Smooth muscle cell (in vitro differentiated cells): ENCODE data around the gene GPR62. TPM values are rescaled to one million over a fixed set of nuclear protein-coding genes. Genes with fewer than 3 reads are reported as not detected.
"Not testable (repeated sequence)": the region's sequence is repeated elsewhere in the genome, so short reads cannot be mapped to it uniquely, and the experiment has no call there.

Source experiments
- DNase-seq: peaks from one replicate; lab custom pipeline; 2025; ENCODE audit not compliant: unreplicated experiment; lab: John Stamatoyannopoulos, UW
- H2AFZ ChIP-seq: fragments of 200-600 bp; sonication (generic); 2 replicates; pipeline ENCODE4 v1.6.0; 2016; ENCODE audit warnings: antibody characterized with exemption, low read depth, mild to moderate bottlenecking
- H3F3A ChIP-seq: fragments of 200-600 bp; sonication (generic); 2 replicates; pipeline ENCODE4 v1.6.0; 2017; ENCODE audit warnings: antibody characterized with exemption, low read depth
- H3K27ac ChIP-seq: fragments of 200-600 bp; sonication (generic); 2 replicates; pipeline ENCODE4 v1.5.1; 2016; ENCODE audit warnings: low read depth, mild to moderate bottlenecking
- H3K27me3 ChIP-seq: fragments of 200-600 bp; sonication (generic); 2 replicates; pipeline ENCODE4 v1.6.1; 2016; ENCODE audit warnings: low read depth, mild to moderate bottlenecking
- H3K36me3 ChIP-seq: fragments of 200-600 bp; sonication (generic); 2 replicates; pipeline ENCODE4 v1.5.1; 2016; ENCODE audit warnings: low read depth
- H3K4me1 ChIP-seq: fragments of 200-600 bp; sonication (generic); 2 replicates; pipeline ENCODE4 v1.5.1; 2016; ENCODE audit warnings: low read depth
- H3K4me2 ChIP-seq: fragments of 200-600 bp; sonication (generic); 2 replicates; pipeline ENCODE4 v1.6.0; 2016; ENCODE audit warnings: mild to moderate bottlenecking
- H3K4me3 ChIP-seq: fragments of 200-600 bp; sonication (generic); 2 replicates; pipeline ENCODE4 v1.5.1; 2016; ENCODE audit warnings: mild to moderate bottlenecking
- H3K79me2 ChIP-seq: fragments of 200-600 bp; sonication (generic); 2 replicates; pipeline ENCODE4 v1.6.0; 2016; ENCODE audit warnings: low read depth, mild to moderate bottlenecking
- H3K9ac ChIP-seq: fragments of 200-600 bp; sonication (generic); 2 replicates; pipeline ENCODE4 v1.6.0; 2016; ENCODE audit warnings: low read depth
- H3K9me3 ChIP-seq: fragments of 200-600 bp; sonication (generic); replicated peaks from 2 replicates; pipeline ENCODE4 v1.5.1; 2016; ENCODE audit warnings: low read depth
- H4K20me1 ChIP-seq: fragments of 200-600 bp; sonication (generic); 2 replicates; pipeline ENCODE4 v1.6.0; 2016; ENCODE audit warnings: low read depth
- WGBS: methylation state at CpG from one replicate; pipeline ENCODE4 v1.1.7; 2016; ENCODE audit warnings: low lambda C conversion rate; 5-methylcytosine and 5-hydroxymethylcytosine counted together
- polyA plus RNA-seq: library from polyadenylated mRNA; unstranded; fragments of >200 nt; fragmentation: Nextera tagmentation; extraction: Ambion mirVana; gene quantifications from 2 replicates; pipeline ENCODE4 v1.2.1, GENCODE V29; 2016
- total RNA-seq: library from RNA; depleted of rRNA; stranded (reverse); fragments of >200 nt; gene quantifications from 2 replicates; pipeline ENCODE4 v1.2.3, GENCODE V29; 2014
- TF ChIP-seq, protein P1 (sequence below): fragments of 200-600 bp; sonication (generic); IDR thresholded peaks from 2 replicates; pipeline ENCODE4 v1.5.1; 2017; ENCODE audit warnings: borderline replicate concordance, mild to moderate bottlenecking, antibody characterized with exemption; ENCODE audit not compliant: insufficient read depth, poor library complexity, severe bottlenecking

The GPR62 gene
- total and polyA plus RNA-seq, 2 experiments from 2014 or later, result 0.09 to 0.18 TPM

GRCh38 chr3:51927061-51927977 lies 27.9 kb upstream of the GPR62 start:
- Histone ChIP-seq H2AFZ (no peak overlapping the region), H3K9me3 (no peaks in the 10 kb centered on the region), H3K9ac (no peak overlapping the region), H3K4me3 (no peak overlapping the region), H3K4me2 (no peak overlapping the region), H3F3A (no peaks in the 10 kb centered on the region), H3K79me2 (no peaks in the 10 kb centered on the region), H3K27me3 (no peaks in the 10 kb centered on the region), H3K4me1 (no peaks in the 10 kb centered on the region), H3K36me3 (no peaks in the 10 kb centered on the region), H4K20me1 (no peaks in the 10 kb centered on the region), H3K27ac (no peak overlapping the region)
- TF ChIP-seq, protein P1, sequence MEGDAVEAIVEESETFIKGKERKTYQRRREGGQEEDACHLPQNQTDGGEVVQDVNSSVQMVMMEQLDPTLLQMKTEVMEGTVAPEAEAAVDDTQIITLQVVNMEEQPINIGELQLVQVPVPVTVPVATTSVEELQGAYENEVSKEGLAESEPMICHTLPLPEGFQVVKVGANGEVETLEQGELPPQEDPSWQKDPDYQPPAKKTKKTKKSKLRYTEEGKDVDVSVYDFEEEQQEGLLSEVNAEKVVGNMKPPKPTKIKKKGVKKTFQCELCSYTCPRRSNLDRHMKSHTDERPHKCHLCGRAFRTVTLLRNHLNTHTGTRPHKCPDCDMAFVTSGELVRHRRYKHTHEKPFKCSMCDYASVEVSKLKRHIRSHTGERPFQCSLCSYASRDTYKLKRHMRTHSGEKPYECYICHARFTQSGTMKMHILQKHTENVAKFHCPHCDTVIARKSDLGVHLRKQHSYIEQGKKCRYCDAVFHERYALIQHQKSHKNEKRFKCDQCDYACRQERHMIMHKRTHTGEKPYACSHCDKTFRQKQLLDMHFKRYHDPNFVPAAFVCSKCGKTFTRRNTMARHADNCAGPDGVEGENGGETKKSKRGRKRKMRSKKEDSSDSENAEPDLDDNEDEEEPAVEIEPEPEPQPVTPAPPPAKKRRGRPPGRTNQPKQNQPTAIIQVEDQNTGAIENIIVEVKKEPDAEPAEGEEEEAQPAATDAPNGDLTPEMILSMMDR, result no peak
- DNase-seq, result no peak
- 97% methylated on average over 5 of the region's 5 CpGs for WGBS

DNA sequence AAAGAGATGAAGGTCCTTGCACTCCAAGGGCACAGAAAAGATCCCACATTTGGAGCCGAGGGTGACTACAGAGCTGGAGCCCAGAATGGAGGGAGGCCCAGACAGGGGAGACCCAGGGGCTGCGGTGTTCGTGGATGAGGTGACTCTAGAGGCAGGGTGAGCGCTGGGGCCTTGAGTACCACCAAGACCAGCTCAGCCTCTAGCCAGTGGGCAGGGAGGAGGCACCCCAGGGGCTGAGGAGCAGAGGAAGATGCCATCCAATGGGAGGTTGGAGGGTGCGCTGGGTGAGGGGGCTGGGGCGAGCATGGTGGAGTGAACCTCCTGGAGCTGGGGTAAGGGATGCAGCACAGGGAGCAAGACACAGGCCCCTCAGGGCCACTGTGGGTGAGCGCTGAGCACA lies 26.7 kb upstream of the GPR62 start:
- H2AFZ ChIP-seq, result no peak overlapping the region
- no peak for DNase-seq
- WGBS, result 97% methylated on average over 7 of the region's 7 CpGs

GRCh38 chr3:51928981-51929380 lies 26.2 kb upstream of the GPR62 start:
- 94% methylated on average over 3 of the region's 3 CpGs for WGBS
- H3K9me3 ChIP-seq, H3K79me2 ChIP-seq: not testable (repeated sequence)

More for the DNA sequence above, 26.7 kb upstream of the GPR62 start:
- H3K9ac ChIP-seq, result no peak overlapping the region
- H3K4me2 ChIP-seq, result no peak overlapping the region
- H3K27me3 ChIP-seq, result no peaks in the 10 kb centered on the region
- no peak overlapping the region for H3K27ac ChIP-seq
- H3K36me3 ChIP-seq, result no peaks in the 10 kb centered on the region
- TF ChIP-seq, protein P1, result no peak
- H3F3A ChIP-seq, result no peaks in the 10 kb centered on the region
- no peaks in the 10 kb centered on the region for H3K79me2 ChIP-seq
- H3K4me1 ChIP-seq, result no peaks in the 10 kb centered on the region
- no peaks in the 10 kb centered on the region for H3K9me3 ChIP-seq
- no peak overlapping the region for H3K4me3 ChIP-seq
- no peaks in the 10 kb centered on the region for H4K20me1 ChIP-seq

DNA sequence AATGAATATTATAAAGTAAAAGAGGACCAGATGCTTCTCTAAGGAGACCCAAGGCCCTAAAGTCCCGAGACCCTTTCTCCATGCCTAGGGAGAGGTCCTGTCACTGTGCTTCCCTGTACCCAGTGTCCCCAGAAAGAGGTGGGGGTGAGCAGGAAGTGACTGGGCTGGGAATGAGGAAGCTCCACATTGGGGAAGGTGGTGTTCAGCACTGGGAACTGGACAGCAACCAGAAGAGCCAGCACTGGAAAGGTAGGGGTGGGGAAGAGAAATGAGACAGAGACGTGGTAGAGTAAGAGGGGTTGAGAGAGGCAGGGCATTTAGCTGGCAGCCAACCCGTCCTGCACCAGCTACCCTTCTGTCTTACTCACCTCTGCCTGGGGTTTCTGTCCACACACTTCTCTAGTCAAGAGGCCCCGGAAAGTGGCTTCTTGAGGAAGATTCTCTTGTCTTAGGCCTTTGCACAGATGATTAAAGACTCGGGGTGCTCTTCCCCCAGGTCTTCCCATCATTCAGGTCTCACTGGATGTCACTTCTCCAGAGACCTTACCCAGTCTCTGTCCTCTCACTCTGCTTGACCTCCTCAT lies 25.7 kb upstream of the GPR62 start:
- no peaks in the 10 kb centered on the region for H4K20me1 ChIP-seq
- no peaks in the 10 kb centered on the region for H3K4me1 ChIP-seq
- H3K27ac ChIP-seq, result no peak overlapping the region
- no peak overlapping the region for H3K4me3 ChIP-seq
- no peaks in the 10 kb centered on the region for H3K27me3 ChIP-seq
- H3K9ac ChIP-seq, result no peak overlapping the region
- DNase-seq, result no peak
- H3K79me2 ChIP-seq, result no peaks in the 10 kb centered on the region
- no peaks in the 10 kb centered on the region for H3K36me3 ChIP-seq
- H3K9me3 ChIP-seq, result no peaks in the 10 kb centered on the region
- H2AFZ ChIP-seq, result no peak overlapping the region
- 84% methylated on average over 5 of the region's 5 CpGs for WGBS
- TF ChIP-seq, protein P1, result no peak
- H3K4me2 ChIP-seq, result no peak overlapping the region
- H3F3A ChIP-seq, result no peaks in the 10 kb centered on the region

More at GRCh38 chr3:51928981-51929380, 26.2 kb upstream of the GPR62 start:
- not testable (repeated sequence) for H3K36me3 ChIP-seq, H3K4me2 ChIP-seq, H3K27ac ChIP-seq, DNase-seq, H2AFZ ChIP-seq, H3K9ac ChIP-seq, H4K20me1 ChIP-seq, H3F3A ChIP-seq, H3K27me3 ChIP-seq, H3K4me1 ChIP-seq, H3K4me3 ChIP-seq
